C4-2B (cell line): Measurements from ENCODE around the gene CLSTN2.

Experiments used
- CTCF ChIP-seq: fragments of 450-650 bp; conservative IDR thresholded peaks from 2 replicates; pipeline ENCODE4 v1.5.1; 2017; ENCODE audit warnings: mild to moderate bottlenecking
- ZFX ChIP-seq: fragments of 450-650 bp; IDR thresholded peaks from 2 replicates; pipeline ENCODE4 v1.6.1; 2017

GRCh38 chr3:140198242-140198641 is 263.3 kb downstream of the CLSTN2 start:
- TF ChIP-seq CTCF (no peak), ZFX (no peak)
